Tibial nerve (tissue), 4 donors: Measurements from ENCODE around the gene PGAM4. TPM values are rescaled to one million over a fixed set of nuclear protein-coding genes. Genes with fewer than 3 reads are reported as not detected.
A peak's percentile ranks its signal among the peaks of the same experiment; 100 is the strongest.

ENCODE experiments used
- DNase-seq, 2 donors: peaks; one replicate each; pipeline ENCODE4 v3.0.0-alpha.2; 2019; ENCODE audit warnings: low spot score in 2 of 2
- H3K27ac ChIP-seq, 4 donors: fragments of 200-600 bp; sonication (generic) in 3 of 4; one replicate each; pipeline ENCODE4 v1.5.1; 2017 to 2019; ENCODE audit warnings: mild to moderate bottlenecking in 1 of 4
- H3K27me3 ChIP-seq, 2 donors: fragments of 200-600 bp; sonication (generic) in 1 of 2; one replicate each; pipeline versions ENCODE4 v1.5.1 to v1.6.0; 2017 to 2019
- H3K36me3 ChIP-seq, 3 donors: fragments of 200-600 bp; sonication (generic); one replicate each; pipeline ENCODE4 v1.5.1; 2018 to 2019
- H3K4me1 ChIP-seq, 4 donors: fragments of 200-600 bp; sonication (generic) in 3 of 4; one replicate each; pipeline ENCODE4 v1.5.1; 2017 to 2019
- H3K4me3 ChIP-seq, 4 donors: fragments of 200-600 bp; sonication (generic) in 3 of 4; one replicate each; pipeline ENCODE4 v1.5.1; 2017 to 2019; ENCODE audit warnings: mild to moderate bottlenecking in 1 of 4, moderate library complexity in 1 of 4
- H3K9me3 ChIP-seq, 4 donors: fragments of 200-600 bp; sonication (generic) in 3 of 4; one replicate each; pipeline ENCODE4 v1.5.1; 2017 to 2019
- EP300 ChIP-seq, 2 donors: sonication (generic); formaldehyde crosslinking; IDR thresholded peaks; one replicate each; pipeline ENCODE4 v1.6.1; 2017; ENCODE audit warnings: antibody characterized with exemption in 2 of 2, mild to moderate bottlenecking in 1 of 2
- POLR2A ChIP-seq, 2 donors: fragments of 450-650 bp; IDR thresholded peaks; one replicate each; pipeline ENCODE4 v1.6.1; 2017; ENCODE audit warnings: antibody characterized with exemption in 2 of 2, mild to moderate bottlenecking in 2 of 2, moderate library complexity in 2 of 2
- WGBS, 2 donors: methylation state at CpG; one replicate each; pipeline ENCODE4 v1.1.5; 2018; 5-methylcytosine and 5-hydroxymethylcytosine counted together
- total RNA-seq, 4 donors: library from RNA; depleted of rRNA; stranded (reverse); fragments of >200 nt; gene quantifications; one replicate each; pipeline ENCODE4 v1.1.0, GENCODE V29; 2016
- TF ChIP-seq, protein P1 (sequence below), 5 experiments: fragments of 200-600 bp in 3 of 5; fragments of 450-650 bp in 2 of 5; sonication (generic) in 3 of 5; IDR thresholded peaks; one replicate each; pipeline ENCODE4 v1.5.1; 2016 to 2019; ENCODE audit warnings: antibody characterized with exemption in 5 of 5, mild to moderate bottlenecking in 3 of 5, moderate library complexity in 2 of 5

Gene PGAM4
- total RNA-seq, 4 donors from 2014 or later, result not detected

DNA sequence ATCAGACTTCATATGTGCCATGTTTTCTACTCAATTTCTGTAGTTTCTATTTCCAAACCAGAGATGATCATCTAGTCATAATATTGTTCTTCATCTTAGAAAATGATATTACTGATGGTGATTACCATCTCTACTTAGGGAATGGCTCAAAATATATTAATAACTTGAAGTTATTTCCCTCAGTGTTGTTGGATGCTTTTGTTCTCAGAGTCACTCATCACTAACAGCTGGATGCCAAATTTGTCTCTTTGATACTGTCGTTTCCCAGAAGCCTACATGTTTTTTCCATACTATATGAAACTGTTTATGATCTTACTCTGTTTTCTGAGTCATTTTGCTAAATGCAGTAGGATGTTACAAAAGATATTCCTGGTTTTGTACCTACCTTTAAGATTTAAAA lies 8.9 kb downstream of the PGAM4 start:
- no peak overlapping the region for H3K27ac ChIP-seq
- 25 to 61% methylated on average over 1 of the region's 1 CpG for WGBS, 2 donors
- no peak for TF ChIP-seq EP300 (IDR thresholded peaks at IDR 0.05)

DNA sequence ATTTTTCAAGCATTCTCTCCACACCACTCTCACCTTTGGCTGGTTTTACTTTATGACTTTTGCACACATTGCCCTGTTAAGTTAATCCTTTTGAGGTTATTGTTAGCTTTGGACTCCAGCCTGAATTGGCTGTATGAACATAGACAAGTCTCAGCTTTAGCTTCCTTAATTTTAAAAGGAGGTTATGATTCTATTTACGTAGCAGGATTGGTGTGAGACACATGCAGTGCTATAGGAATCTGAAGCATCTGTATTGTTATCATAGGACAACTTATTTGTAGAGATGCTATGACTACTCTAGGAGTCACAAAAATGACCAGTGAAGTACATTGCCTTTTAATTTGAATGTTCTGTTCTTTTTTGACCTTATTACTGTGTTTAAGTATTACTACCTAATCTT lies 15.7 kb downstream of the PGAM4 start:
- no peaks in the 10 kb centered on the region for H3K9me3 ChIP-seq
- H3K4me3 ChIP-seq, result no peak overlapping the region
- 47 to 56% methylated on average over 1 of the region's 1 CpG for WGBS, 2 donors
- TF ChIP-seq, protein P1, sequence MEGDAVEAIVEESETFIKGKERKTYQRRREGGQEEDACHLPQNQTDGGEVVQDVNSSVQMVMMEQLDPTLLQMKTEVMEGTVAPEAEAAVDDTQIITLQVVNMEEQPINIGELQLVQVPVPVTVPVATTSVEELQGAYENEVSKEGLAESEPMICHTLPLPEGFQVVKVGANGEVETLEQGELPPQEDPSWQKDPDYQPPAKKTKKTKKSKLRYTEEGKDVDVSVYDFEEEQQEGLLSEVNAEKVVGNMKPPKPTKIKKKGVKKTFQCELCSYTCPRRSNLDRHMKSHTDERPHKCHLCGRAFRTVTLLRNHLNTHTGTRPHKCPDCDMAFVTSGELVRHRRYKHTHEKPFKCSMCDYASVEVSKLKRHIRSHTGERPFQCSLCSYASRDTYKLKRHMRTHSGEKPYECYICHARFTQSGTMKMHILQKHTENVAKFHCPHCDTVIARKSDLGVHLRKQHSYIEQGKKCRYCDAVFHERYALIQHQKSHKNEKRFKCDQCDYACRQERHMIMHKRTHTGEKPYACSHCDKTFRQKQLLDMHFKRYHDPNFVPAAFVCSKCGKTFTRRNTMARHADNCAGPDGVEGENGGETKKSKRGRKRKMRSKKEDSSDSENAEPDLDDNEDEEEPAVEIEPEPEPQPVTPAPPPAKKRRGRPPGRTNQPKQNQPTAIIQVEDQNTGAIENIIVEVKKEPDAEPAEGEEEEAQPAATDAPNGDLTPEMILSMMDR (IDR thresholded peaks at IDR 0.05), result no peak
- no peak for TF ChIP-seq EP300 (IDR thresholded peaks at IDR 0.05)
- TF ChIP-seq POLR2A (IDR thresholded peaks at IDR 0.05), result no peak
- H3K4me1 ChIP-seq, result peaks cover 0 to 5% (median 0%) of the 10 kb centered on the region in 4 donors
- no peaks in the 10 kb centered on the region for H3K36me3 ChIP-seq
- no peak for DNase-seq
- no peak overlapping the region for H3K27ac ChIP-seq
- no peaks in the 10 kb centered on the region for H3K27me3 ChIP-seq

More for the DNA sequence above, 8.9 kb downstream of the PGAM4 start:
- Histone ChIP-seq H3K27me3 (no peaks in the 10 kb centered on the region), H3K36me3 (no peaks in the 10 kb centered on the region), H3K4me1 (no peaks in the 10 kb centered on the region), H3K4me3 (no peak overlapping the region), H3K9me3 (no peaks in the 10 kb centered on the region)
- DNase-seq, result no peak

- DNase-seq, result no peak
- Histone ChIP-seq H3K27ac (no peak overlapping the region), H3K27me3 (no peaks in the 10 kb centered on the region), H3K4me1 (peaks cover 0 to 5% (median 0%) of the 10 kb centered on the region in 4 donors), H3K36me3 (no peaks in the 10 kb centered on the region), H3K9me3 (no peaks in the 10 kb centered on the region), H3K4me3 (no peak overlapping the region)
- TF ChIP-seq, protein P1 (IDR thresholded peaks at IDR 0.05), result no peak
- TF ChIP-seq POLR2A (IDR thresholded peaks at IDR 0.05), result no peak
- WGBS, 2 donors, result 57 to 65% methylated on average over 1 of the region's 1 CpG
Observed at GRCh38 chrX:77953302-77953701, 16.1 kb downstream of the PGAM4 start.

- no peaks in the 10 kb centered on the region for H3K36me3 ChIP-seq
- 75 to 80% methylated on average over 1 of the region's 1 CpG for WGBS, 2 donors
- H3K27me3 ChIP-seq, result no peaks in the 10 kb centered on the region
- no peak overlapping the region for H3K4me3 ChIP-seq
- peaks cover 0 to 5% (median 0%) of the 10 kb centered on the region in 4 donors for H3K4me1 ChIP-seq
- no peak overlapping the region for H3K27ac ChIP-seq
- DNase-seq, result no peak
- no peaks in the 10 kb centered on the region for H3K9me3 ChIP-seq
- TF ChIP-seq, protein P1 (IDR thresholded peaks at IDR 0.05), result no peak
- TF ChIP-seq EP300 (IDR thresholded peaks at IDR 0.05), result no peak
- TF ChIP-seq POLR2A (IDR thresholded peaks at IDR 0.05), result no peak
Observed at GRCh38 chrX:77952173-77952572, 17.3 kb downstream of the PGAM4 start.

- Histone ChIP-seq H3K9me3 (no peaks in the 10 kb centered on the region), H3K4me3 (no peak overlapping the region), H3K27ac (no peak overlapping the region), H3K4me1 (peaks cover 0 to 5% (median 0%) of the 10 kb centered on the region in 4 donors), H3K36me3 (no peaks in the 10 kb centered on the region), H3K27me3 (no peaks in the 10 kb centered on the region)
- 79 to 86% methylated on average over 2 of the region's 2 CpGs for WGBS, 2 donors
- no peak for DNase-seq
- no peak for TF ChIP-seq POLR2A (IDR thresholded peaks at IDR 0.05)
- TF ChIP-seq, protein P1 (IDR thresholded peaks at IDR 0.05), result no peak
Observed at GRCh38 chrX:77949840-77950239, 19.6 kb downstream of the PGAM4 start.

DNA sequence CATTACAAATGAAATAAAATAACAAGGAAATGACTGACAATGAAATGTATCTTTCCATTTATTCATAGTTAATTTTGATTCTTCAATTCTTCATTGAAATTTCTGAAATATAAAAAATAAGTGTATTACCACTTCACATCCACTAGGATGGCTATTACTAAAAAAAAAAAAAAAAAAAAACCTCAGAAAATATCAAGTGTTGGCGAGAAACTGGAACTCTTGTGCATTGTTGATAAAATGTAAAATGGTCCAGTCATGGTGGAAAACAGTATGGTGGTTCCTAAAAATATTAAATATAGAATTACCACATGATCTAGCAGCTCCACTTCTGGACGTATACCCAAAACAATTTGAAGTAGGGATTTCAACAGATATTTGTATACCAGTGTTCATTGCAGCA lies 22.9 kb downstream of the PGAM4 start:
- Histone ChIP-seq H3K4me1 (no peaks in the 10 kb centered on the region), H3K9me3 (no peaks in the 10 kb centered on the region), H3K36me3 (no peaks in the 10 kb centered on the region), H3K4me3 (no peak overlapping the region), H3K27ac (no peak overlapping the region), H3K27me3 (no peaks in the 10 kb centered on the region)
- 71 to 91% methylated on average over 2 of the region's 2 CpGs for WGBS, 2 donors
- TF ChIP-seq, protein P1 (IDR thresholded peaks at IDR 0.05), result peak in 1 of 5 experiments; percentile 9
- TF ChIP-seq POLR2A (IDR thresholded peaks at IDR 0.05), result no peak
- TF ChIP-seq EP300 (IDR thresholded peaks at IDR 0.05), result no peak
- DNase-seq, result no peak
